Psoas muscle (tissue), 8 donors: ENCODE data around the gene LTBR. TPM values are rescaled to one million over a fixed set of nuclear protein-coding genes. Genes with fewer than 3 reads are reported as not detected.

Source experiments
- ATAC-seq, 4 donors: fragments of 200-7000 bp; cut with Tn5 transposase; one replicate each; pipeline ENCODE4 v1.9.1; 2020; ENCODE audit warnings: moderate library complexity in 3 of 4, mild to moderate bottlenecking in 2 of 4
- DNase-seq, 2 donors: peaks; one replicate each; pipeline ENCODE4 v3.0.0-alpha.2; 2020
- H3K27ac ChIP-seq: fragments of 200-600 bp; one replicate; pipeline ENCODE4 v1.8.0; 2022
- H3K27me3 ChIP-seq, 3 donors: fragments of 200-600 bp in 1 of 3; one replicate each; pipeline versions ENCODE4 v1.6.1 to v1.8.0; 2013 to 2022; ENCODE audit warnings: low read length in 2 of 3, mild to moderate bottlenecking in 2 of 3, moderate library complexity in 1 of 3; ENCODE audit not compliant: insufficient read depth in 3 of 3
- H3K36me3 ChIP-seq, 2 donors: fragments of 200-600 bp in 1 of 2; one replicate each; pipeline versions ENCODE4 v1.6.1 to v1.8.0; 2013 to 2022; ENCODE audit warnings: low read depth in 1 of 2, mild to moderate bottlenecking in 1 of 2, moderate library complexity in 1 of 2; ENCODE audit not compliant: insufficient read depth in 1 of 2
- H3K4me1 ChIP-seq: fragments of 200-600 bp; one replicate; pipeline ENCODE4 v1.8.0; 2022
- H3K4me3 ChIP-seq: fragments of 200-600 bp; one replicate; pipeline ENCODE4 v1.8.0; 2022; ENCODE audit warnings: mild to moderate bottlenecking
- H3K9me3 ChIP-seq: fragments of 200-600 bp; one replicate; pipeline ENCODE4 v1.8.0; 2022
- WGBS, 3 donors: extraction: QIAGEN DNeasy Blood & Tissue Kit; methylation state at CpG; one replicate each; pipeline versions ENCODE4 v1.1.6 to v1.1.7; 2013; 5-methylcytosine and 5-hydroxymethylcytosine counted together
- intact Hi-C, 2 donors: fragments of 100-400 bp; cut with DNase I; formaldehyde crosslinking; loops; one replicate each; pipeline versions ENCODE4 v1.11.0 to v1.14.2; 2022
- polyA plus RNA-seq, 3 donors: library from polyadenylated mRNA; stranded (reverse); fragments of 200-250 nt; gene quantifications; one replicate each; pipeline ENCODE4 v1.2.3, GENCODE V29; 2013
- total RNA-seq, 4 donors: library from RNA; stranded (reverse); fragmentation: NEBNext Ultra II Directional in 2 of 4; extraction: Animal tissue kit (Norgen Biotek cat#: 25700) in 2 of 4; gene quantifications; one replicate each; pipeline versions ENCODE4 v1.2.1 to v1.2.4, GENCODE V29; 2021 to 2023
- TF ChIP-seq, protein P1 (sequence below): fragments of 200-600 bp; IDR thresholded peaks from one replicate; pipeline ENCODE4 v1.8.0; 2022; ENCODE audit warnings: antibody characterized with exemption
- donor health status: healthy with polysubstance abuse.
- donor health status: DM: no; HTN: no; CAD: no; lungs with moderate emphysema.
- donor health status: Bipolar disorder and iron deficiency.
- donor health status: healthy.
- donor health status: DM: yes; HTN: yes; CAD: no.
- donor health status: DM: no; HTN: no; CAD: no.
- donor health status: DM: no; HTN: no; CAD: no.
- donor health status: DM: yes; HTN: yes; CAD: no.

LTBR gene
- total and polyA plus RNA-seq, 7 donors, result 15.3 to 38.8 (median 34.5) TPM

DNA sequence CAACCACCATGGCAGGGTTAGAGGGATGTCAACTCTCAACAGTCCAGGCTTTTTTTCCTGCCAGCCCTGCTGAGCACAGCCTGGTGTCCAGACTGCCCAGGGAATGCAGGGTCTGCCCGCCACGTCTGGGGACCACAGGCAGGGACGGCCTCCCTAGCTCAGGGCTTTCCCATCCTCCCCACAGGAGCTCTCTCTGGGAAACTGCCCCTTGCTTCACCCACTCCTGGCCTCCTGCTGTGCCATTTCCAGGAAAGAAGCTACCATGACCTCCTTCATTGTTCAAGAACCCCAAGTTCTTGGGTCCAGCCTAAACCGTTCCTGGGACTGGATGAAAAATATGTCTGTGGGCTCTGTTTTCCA is 13.4 kb upstream of the LTBR start:
- no peak overlapping the region for H3K4me3 ChIP-seq
- no peaks in the 10 kb centered on the region for H3K27me3 ChIP-seq
- H3K27ac ChIP-seq, result no peak overlapping the region
- intact Hi-C loops, result no loop called here
- ATAC-seq (no peak), DNase-seq (no peak)
- H3K36me3 ChIP-seq, result no peaks in the 10 kb centered on the region
- peaks cover 13% of the 10 kb centered on the region for H3K4me1 ChIP-seq
- TF ChIP-seq, protein P1, sequence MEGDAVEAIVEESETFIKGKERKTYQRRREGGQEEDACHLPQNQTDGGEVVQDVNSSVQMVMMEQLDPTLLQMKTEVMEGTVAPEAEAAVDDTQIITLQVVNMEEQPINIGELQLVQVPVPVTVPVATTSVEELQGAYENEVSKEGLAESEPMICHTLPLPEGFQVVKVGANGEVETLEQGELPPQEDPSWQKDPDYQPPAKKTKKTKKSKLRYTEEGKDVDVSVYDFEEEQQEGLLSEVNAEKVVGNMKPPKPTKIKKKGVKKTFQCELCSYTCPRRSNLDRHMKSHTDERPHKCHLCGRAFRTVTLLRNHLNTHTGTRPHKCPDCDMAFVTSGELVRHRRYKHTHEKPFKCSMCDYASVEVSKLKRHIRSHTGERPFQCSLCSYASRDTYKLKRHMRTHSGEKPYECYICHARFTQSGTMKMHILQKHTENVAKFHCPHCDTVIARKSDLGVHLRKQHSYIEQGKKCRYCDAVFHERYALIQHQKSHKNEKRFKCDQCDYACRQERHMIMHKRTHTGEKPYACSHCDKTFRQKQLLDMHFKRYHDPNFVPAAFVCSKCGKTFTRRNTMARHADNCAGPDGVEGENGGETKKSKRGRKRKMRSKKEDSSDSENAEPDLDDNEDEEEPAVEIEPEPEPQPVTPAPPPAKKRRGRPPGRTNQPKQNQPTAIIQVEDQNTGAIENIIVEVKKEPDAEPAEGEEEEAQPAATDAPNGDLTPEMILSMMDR, result no peak
- no peaks in the 10 kb centered on the region for H3K9me3 ChIP-seq
- 71 to 96% (median 91%) methylated on average over 4 of the region's 4 CpGs for WGBS, 3 donors

DNA sequence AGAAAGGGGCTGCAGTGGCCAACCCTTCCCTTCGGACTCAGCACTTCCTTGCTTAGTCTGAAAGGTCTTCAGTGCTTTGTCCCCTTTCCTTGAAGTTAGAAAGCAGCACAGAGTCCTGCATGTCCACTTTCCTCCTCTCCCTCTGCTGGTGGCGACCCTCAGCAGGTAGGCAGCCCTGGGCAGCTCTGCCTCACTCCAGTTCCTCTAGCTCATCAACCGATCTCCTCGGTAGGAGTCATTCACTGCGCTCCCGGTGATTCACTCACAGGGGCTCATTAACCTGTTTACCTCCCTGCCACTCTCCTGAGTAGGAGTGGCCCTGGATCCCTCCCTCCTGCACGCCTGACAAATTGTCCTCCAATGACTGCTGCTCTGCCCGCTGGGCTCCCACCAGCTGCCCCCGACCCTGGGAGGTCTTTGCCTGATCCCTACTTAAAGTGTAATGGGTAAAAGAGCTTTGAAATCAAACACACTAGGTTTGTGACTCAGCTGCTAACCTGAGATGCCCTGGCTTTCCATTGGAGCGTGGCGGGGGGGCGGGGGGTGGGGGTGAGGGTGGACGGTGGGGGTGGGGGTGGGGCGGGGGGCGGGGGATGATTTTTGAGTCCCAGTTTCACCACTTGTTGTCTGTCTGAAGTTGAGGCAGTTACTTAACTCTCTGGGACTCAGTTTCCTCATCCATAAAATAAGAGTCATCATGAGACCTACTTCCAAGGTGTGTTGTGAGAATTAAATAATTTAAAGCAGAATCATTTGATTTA is 12.8 kb upstream of the LTBR start:
- peak in 2 of 4 donors; percentile 29 to 36 for ATAC-seq
- peaks cover 15% of the 10 kb centered on the region for H3K4me1 ChIP-seq
- H3K4me3 ChIP-seq, result no peak overlapping the region
- TF ChIP-seq, protein P1, result no peak
- H3K9me3 ChIP-seq, result no peaks in the 10 kb centered on the region
- intact Hi-C loops, result no loop called here
- no peaks in the 10 kb centered on the region for H3K36me3 ChIP-seq
- H3K27me3 ChIP-seq, result no peaks in the 10 kb centered on the region
- no peak overlapping the region for H3K27ac ChIP-seq
- WGBS, 3 donors, result 61 to 65% (median 63%) methylated on average over 14 to 15 of the region's 15 CpGs
- peak in 1 of 2 donors; percentile 27 for DNase-seq

DNA sequence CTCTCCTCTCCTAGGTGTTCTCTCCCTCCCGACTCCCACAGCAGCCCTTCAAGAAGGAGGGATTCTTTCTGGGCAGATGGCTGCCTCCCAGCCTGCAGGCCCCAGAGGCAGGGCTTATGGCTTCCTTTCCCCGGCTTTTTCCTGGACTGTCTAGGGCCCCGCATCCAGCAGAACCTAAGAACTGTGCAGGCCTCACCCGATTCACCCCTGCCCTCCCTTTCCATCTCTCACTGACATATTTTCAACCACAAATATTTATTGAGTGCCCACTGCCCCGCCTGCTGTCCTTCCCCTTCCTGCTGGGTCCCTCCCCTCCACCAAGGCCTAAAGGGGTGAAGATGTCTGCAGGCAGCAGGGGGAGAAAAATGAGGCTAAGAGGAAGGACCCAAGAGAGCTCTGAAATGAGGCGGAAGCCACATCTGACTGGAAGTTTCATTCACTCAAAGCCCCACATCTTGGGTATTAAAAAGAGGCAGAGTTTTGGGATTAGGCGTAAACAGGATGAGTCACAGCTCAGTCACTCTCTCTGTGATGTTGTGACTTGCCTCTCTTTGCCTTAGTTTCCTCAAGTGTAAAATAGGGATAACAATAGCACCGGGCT is 11.5 kb upstream of the LTBR start:
- intact Hi-C loops, result no loop called here
- H3K4me3 ChIP-seq, result no peak overlapping the region
- DNase-seq, result peak in 1 of 2 donors; percentile 47

DNA sequence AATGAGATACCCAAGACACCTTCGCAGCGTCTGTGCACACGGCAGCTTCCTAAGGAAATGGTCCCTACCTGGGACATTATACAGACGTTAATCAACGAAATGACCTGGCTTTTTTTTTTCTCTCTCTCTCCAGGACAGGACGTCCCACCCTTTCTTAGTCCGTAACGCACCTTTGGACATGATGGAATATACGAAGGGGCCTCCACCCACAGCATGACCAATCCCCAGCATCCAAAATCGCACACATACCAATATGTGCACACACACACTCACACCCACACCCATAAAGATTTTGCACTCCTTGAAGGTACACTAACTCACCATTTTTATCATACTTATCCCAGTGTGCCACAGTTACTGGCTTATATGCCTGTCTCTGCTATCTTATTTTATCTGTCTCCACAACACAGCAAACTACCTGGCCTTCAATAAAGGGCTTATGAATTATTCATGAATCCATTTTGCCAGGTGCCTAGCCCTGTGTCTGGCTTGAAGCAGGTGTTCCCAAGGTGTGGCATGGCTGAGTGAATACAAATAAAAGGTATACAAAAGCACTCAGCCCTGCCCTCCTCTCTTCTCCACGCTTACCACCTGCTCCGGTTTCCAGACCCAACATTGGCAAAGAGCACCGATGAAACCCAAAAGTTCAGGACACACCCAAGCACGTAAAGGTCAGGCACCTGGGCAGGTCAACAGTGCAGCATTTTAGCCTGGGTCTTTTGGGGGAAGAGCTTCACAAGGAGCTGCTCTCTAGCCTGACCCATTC is 10.8 kb upstream of the LTBR start:
- H3K27ac ChIP-seq, result peak overlapping the region; percentile 53
- DNase-seq (no peak), ATAC-seq (no peak)
- WGBS, 3 donors, result 78 to 85% (median 79%) methylated on average over 14 of the region's 14 CpGs
- no peaks in the 10 kb centered on the region for H3K9me3 ChIP-seq
- intact Hi-C loops, result no loop called here
- no peaks in the 10 kb centered on the region for H3K27me3 ChIP-seq
- H3K4me3 ChIP-seq, result no peak overlapping the region
- TF ChIP-seq, protein P1, result no peak
- H3K36me3 ChIP-seq, result no peaks in the 10 kb centered on the region
- peaks cover 28% of the 10 kb centered on the region for H3K4me1 ChIP-seq

More for the DNA sequence above, 11.5 kb upstream of the LTBR start:
- no peaks in the 10 kb centered on the region for H3K27me3 ChIP-seq
- no peaks in the 10 kb centered on the region for H3K36me3 ChIP-seq
- no peak for ATAC-seq
- peaks cover 28% of the 10 kb centered on the region for H3K4me1 ChIP-seq
- H3K9me3 ChIP-seq, result no peaks in the 10 kb centered on the region
- WGBS, 3 donors, result 60 to 66% (median 65%) methylated on average over 8 of the region's 8 CpGs
- peak overlapping the region; percentile 53 for H3K27ac ChIP-seq
- TF ChIP-seq, protein P1, result no peak
